Measurements from ENCODE around the gene CEP295NL.
A peak's percentile ranks its signal among the peaks of the same experiment; 100 is the strongest.

Gene CEP295NL

DNA sequence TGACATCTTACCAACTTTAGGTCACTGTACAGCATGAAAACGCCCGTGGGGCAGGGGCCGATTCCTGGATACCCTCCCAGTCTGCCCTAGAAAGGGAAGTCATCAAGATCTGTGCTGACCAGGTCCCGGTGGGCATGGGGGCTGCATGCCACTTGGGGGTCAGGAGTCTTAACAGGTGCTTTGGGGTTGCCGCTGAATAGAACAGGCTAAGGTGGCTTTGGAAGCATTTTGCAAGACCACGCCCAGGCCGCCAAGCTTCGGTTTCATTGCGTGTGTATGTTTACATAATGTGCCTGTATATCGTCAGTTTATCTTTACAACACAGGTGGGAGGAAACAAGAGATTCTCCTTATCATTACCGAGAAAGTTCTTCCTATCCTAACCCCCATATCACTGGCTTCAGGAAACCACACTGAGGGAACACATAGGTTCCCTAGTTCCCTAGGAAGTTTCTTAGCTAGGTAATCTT is 49.0 kb downstream of the CEP295NL start:
- no peak for DNase-seq (ENCODE audit: low spot score)
- TF ChIP-seq CTCF (IDR thresholded peaks at IDR 0.05; ENCODE audit: borderline replicate concordance, control extremely low read depth, extremely low read depth, insufficient read depth, missing control alignments) = no peak
- in situ Hi-C loops (cut with MboI; ENCODE audit: low sequenced_read_pairs, unreplicated experiment) = no loop called here

GRCh38 chr17:78852709-78853121 is 50.3 kb downstream of the CEP295NL start:
- DNase-seq (ENCODE audit: low spot score) = no peak
- no peak for TF ChIP-seq CTCF (IDR thresholded peaks at IDR 0.05; ENCODE audit: borderline replicate concordance, control extremely low read depth, extremely low read depth, insufficient read depth, missing control alignments)
- in situ Hi-C loops (cut with MboI; ENCODE audit: low sequenced_read_pairs, unreplicated experiment) = no loop called here

GRCh38 chr17:78849026-78849425 is 54.0 kb downstream of the CEP295NL start:
- no peak for TF ChIP-seq CTCF (IDR thresholded peaks at IDR 0.05; ENCODE audit: borderline replicate concordance, control extremely low read depth, extremely low read depth, insufficient read depth, missing control alignments)
- DNase-seq (ENCODE audit: low spot score) = no peak
- in situ Hi-C loops (cut with MboI; ENCODE audit: low sequenced_read_pairs, unreplicated experiment) = no loop called here

DNA sequence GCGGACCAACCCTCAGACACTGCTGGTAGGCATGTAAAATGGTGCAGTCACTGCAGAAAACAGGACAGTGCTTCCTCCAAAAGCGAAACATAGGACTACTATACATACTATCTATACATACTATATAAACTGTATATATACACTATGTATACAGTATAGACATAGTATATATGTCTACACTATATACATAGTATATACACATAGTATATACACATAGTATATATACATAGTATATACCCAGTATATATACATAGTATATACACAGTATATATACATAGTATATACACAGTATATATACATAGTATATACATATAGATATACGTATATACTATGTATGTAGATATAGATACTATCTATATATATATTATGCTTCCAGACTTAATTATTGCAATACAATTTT is 55.9 kb downstream of the CEP295NL start:
- TF ChIP-seq CTCF (IDR thresholded peaks at IDR 0.05; ENCODE audit: borderline replicate concordance, control extremely low read depth, extremely low read depth, insufficient read depth, missing control alignments) = no peak
- in situ Hi-C loops (cut with MboI; ENCODE audit: low sequenced_read_pairs, unreplicated experiment) = no loop called here
- no peak for DNase-seq (ENCODE audit: low spot score)

DNA sequence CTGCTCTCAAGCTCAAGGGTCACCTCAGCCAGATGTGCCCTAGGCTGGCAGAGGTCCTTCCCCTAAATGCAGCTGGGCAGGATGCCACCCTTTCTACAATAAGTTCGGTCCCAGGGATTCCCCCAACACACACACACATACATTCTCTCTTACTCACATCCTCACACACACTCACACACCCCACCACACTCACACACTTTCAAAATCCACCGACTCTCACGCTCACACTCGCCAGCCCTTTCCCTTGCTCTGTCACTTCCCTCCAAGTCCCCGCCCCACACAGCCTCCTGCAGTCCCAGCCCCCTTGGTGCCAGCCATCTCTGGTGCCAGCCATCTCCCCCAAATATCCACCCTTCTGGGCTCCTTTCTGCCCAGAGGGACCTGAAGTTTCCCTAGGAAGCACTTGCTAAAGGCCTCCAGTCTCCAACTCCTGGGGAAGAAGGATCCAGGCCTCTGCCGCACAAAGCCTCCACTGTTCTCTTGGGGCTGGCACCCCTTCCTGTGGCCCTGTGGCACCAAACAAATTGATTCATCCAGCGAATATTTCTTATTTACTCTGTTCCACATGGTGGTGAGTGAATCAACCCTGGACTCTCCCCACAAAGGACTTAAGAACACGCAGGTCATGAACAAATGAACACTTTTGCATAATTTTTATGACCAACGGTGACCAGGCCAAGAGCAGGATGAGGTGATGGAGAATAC is 58.5 kb downstream of the CEP295NL start:
- no peak for DNase-seq (ENCODE audit: low spot score)
- TF ChIP-seq CTCF (IDR thresholded peaks at IDR 0.05; ENCODE audit: borderline replicate concordance, control extremely low read depth, extremely low read depth, insufficient read depth, missing control alignments) = no peak
- in situ Hi-C loops (cut with MboI; ENCODE audit: low sequenced_read_pairs, unreplicated experiment) = no loop called here

- TF ChIP-seq CTCF (IDR thresholded peaks at IDR 0.05; ENCODE audit: borderline replicate concordance, control extremely low read depth, extremely low read depth, insufficient read depth, missing control alignments) = peak; percentile 57
- peak; percentile 71 for DNase-seq (ENCODE audit: low spot score)
- in situ Hi-C loops (cut with MboI; ENCODE audit: low sequenced_read_pairs, unreplicated experiment) = no loop called here
Observed at GRCh38 chr17:78842881-78843565, 60.0 kb downstream of the CEP295NL start.
